Measurements from ENCODE around the gene CMTM4.

- TF ChIP-seq CTCF (IDR thresholded peaks at IDR 0.05) (no peak), POLR2A (IDR thresholded peaks at IDR 0.05) (no peak)
These were observed 121.5 kb downstream of the CMTM4 start for GRCh38 chr16:66575060-66575459.
